HG03135 (cell line): ENCODE measurements around the gene DUSP23.

Experiments
- ATAC-seq: cut with Tn5 transposase; IDR thresholded peaks from one replicate; pipeline ENCODE4 v1.9.1; 2021; ENCODE audit warnings: mild to moderate bottlenecking, moderate library complexity; ENCODE audit not compliant: unreplicated experiment

DUSP23 gene

DNA sequence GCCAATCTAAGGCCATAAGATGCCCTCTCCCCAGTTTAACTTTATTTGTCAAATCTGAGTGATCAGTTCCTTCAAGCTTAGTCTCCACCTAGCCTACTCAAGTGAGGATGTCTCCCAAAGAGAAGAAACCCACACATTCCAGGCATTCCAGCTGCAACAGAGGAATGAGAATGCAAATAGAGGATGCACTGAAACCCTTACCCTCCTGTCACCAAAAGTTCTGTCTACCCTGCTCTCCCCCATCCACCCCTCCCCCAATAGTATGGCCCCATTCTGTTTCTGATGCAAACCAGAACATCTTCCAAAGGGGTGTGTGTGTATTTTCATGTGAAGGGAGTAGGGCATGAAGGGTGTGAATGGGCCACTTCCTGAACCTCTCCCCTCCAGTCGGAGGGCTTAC lies 3.0 kb downstream of the DUSP23 start:
- no peak for ATAC-seq

DNA sequence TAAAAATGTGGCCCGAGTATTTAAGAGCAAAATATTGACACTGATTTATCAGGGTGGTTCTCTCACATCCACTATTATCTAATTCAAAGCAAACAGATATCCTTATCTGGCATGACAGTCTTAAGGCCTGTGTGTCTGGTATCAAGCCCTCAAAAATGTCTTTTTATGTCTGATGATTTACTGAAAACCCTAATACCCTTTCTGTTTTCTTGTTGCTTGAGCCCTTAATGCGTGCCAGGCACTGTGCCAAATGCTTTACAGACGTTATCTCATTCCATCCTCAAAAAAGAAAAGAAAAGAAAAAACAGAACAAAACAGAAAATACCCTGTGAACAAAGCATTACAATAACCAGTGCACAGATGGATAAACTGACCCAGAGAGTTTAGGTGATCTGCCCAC lies 5.7 kb downstream of the DUSP23 start:
- no peak for ATAC-seq

DNA sequence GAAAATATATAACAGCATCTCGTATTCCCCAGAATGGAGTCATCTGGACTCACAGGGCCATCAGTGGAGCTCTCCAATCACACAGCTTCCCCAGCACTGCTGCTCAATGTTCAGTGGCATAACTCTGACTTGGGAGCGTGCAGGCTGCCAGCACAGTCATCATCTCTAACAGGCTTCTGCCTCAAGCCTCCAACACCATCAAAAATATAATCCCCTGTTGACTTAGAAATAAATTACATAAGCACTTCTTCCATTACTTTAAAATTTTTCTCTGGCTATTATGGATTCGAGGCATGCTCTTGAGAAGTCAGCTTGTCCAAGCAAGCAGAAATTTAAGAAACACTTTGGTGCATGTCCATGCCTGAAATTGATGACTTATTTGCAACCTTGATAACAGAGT lies 6.2 kb downstream of the DUSP23 start:
- no peak for ATAC-seq

DNA sequence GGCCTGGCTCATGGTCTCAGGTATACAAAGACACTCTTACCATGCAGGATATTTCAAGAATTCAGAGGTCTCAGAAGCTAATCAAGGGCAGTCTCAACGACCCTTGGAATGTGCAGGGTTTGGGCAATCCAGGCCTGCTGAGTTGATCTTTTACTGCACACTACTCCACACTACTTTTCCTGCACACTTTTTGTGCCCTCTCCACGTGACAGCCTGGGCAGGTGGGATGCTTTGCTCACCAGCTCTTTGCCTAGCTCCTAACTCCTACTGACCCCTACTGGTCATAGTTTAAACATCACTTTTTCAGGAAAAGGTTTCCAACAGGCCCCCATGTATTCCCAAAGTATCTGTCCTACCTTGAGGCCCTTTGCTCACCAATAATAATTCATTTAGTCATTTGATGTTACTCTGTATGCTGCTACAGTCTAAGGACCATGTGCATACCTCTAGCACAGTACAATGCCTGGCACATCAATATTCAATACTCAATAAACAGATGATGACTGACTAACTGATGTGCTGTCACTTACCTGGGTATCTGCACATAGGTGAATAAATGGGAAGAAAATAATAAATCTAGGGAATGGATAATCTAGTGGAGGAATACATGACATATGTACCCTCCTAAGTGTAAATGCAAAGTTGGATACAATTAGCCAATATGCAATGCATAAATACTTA lies 9.6 kb downstream of the DUSP23 start:
- no peak for ATAC-seq

DNA sequence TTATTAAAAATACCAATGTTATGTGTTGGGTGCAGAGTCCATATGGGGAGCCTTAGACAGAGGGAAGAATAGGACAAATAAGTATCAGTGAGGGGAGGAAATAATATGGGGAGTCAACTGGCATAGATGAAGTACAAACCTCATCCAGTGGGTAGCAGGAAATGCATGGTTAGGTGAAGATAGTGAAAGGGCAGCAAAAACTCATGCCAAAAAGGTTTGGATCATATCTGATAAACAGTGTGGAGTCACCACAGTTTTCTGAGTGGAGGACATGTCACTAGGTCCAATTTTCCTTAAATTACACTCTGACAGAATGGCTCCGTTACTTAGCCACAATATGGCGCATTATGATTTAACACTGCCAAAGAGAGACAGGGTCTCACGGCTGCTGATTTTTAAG lies 10.3 kb downstream of the DUSP23 start:
- no peak for ATAC-seq

DNA sequence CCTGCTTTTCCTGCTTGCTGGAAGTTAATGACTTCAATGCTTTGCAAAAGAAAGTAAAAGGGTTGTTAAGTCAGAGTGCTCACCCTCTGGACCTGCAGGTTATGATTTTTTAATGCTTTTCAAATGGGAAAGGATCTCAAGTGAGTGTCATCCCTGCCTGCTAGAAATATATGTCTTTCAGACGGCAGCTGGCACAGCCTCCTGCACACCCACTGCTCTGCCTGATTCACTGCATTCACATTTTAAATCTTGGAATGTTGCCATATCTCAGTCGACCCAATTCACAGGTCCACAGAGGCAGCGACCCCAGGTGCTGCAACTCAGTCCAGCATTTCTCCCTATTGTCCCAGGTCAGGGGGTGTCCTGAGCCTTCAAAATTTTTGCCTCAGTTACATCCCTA lies 10.7 kb downstream of the DUSP23 start:
- ATAC-seq, result no peak

DNA sequence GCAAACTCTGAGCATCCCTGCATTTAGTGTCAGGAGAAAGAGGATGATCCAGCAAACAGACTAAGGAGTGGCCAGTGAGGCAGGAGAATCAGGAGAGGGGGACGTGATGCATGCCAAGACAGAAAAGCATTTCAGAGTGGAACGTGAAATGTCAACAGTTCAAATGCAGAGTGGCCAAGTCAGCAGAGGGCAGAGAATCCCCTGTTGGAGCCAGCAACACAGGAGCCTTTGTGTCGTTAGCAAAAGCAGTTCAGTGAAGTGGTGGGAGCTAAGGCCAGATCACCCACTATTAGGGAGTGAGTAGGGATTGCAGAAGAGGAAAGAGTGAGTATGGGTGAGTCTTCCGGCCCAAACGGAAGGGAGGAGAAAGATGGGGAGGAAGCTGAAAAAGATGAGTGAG lies 14.8 kb downstream of the DUSP23 start:
- ATAC-seq, result no peak

DNA sequence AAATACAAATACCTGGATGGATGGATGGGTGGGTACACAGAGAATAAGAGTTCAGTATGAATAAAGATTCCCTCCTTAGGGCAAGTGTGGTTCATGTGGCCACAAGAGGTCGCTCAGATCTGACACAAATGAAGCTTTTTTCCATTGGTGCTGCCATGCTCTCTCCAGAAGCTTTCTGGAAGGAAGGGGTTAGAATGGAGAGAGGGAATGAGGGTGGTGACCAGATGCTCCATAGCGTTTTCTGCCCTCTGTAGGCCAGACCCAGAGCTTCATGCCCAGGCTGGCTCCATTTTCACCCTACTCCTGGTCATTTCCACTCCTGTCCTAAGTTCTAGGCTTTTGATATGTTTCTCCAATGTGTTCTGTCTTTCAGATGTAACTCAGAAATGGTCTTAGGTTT lies 18.1 kb downstream of the DUSP23 start:
- no peak for ATAC-seq

DNA sequence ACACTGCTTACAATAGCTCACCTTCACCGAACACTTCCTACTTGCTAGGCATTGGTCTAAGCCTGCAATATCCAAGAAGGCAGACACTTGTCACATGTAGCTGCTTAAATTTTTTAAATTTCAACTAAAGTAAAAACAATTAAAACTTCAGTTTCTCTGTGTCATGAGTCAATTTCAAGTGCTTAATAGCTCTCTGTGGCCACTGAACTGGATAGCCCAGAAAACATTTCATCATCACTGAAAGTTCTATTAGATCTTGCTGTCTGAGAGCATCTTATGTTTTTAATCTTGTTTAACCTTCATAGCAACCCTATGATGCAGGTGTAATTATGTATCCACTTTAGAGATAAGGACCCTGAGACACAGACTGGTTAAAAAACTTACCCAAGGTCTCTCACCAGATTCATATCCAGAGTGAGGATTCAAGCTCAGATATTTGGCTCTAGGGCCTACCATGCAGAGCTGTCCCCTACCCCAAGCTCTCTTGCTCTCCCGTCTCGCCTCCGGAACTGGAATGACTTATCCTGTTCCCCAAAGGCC lies 18.8 kb downstream of the DUSP23 start:
- ATAC-seq, result no peak

DNA sequence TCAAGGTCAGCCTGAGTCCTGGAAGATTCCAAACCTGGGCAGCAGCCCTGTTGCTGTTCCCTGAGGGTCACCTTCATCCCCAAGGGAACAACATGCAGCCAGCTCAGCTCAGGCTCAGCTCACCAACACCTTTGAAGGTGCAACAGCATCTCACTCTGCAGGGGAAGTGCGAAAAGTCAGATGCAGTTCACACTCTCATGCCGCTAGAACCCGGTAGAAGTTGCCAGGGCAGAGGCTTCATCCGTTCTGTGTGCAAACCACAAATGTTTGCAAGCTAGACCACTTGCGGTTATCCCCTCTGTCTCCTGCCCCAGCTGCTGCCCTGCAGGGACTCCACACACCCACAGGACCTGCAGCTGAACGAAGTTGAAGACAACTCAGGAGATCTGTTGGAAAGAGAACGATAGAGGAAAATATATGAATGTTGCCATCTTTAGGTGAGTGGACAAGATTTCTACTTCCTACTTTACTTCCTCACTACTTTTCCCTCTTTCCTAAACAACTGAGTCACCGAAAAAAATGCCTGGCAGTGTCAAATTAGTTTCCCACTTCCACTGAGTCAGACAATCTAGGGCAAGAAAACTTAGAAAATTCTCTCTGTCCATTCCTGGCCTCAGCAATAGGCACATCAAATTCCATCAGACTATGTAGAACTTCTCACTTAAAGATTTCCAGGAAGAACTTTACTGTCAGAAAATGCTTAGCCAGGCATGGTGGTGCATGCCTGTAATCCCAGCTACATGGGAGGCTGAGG lies 19.6 kb downstream of the DUSP23 start:
- ATAC-seq, result no peak

DNA sequence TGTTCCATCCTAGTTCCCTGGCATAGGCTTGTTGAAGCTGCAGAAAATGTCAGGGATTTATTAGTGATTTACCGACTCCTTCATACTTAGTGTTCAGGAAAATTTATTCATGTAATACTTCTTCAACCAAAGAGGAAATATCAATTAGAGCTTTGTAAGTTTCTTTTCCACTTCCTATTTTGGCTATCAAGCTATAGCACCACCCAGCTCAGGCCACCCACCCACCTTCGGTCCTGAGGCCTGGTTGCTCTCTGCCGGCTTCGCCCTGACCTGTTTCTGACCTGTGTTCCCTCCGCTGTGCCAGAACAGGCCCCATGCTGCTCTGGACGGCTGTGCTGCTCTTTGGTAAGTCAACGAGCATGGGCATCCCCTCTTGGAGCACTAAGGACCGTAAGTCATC lies 21.3 kb downstream of the DUSP23 start, which contains the start of gene FCRL6:
Gene FCRL6, plus strand, starts transcription at position 250 of the 400 bp plus-strand sequence. Its CDS starts 65 bp downstream, at position 315.
- no peak for ATAC-seq

DNA sequence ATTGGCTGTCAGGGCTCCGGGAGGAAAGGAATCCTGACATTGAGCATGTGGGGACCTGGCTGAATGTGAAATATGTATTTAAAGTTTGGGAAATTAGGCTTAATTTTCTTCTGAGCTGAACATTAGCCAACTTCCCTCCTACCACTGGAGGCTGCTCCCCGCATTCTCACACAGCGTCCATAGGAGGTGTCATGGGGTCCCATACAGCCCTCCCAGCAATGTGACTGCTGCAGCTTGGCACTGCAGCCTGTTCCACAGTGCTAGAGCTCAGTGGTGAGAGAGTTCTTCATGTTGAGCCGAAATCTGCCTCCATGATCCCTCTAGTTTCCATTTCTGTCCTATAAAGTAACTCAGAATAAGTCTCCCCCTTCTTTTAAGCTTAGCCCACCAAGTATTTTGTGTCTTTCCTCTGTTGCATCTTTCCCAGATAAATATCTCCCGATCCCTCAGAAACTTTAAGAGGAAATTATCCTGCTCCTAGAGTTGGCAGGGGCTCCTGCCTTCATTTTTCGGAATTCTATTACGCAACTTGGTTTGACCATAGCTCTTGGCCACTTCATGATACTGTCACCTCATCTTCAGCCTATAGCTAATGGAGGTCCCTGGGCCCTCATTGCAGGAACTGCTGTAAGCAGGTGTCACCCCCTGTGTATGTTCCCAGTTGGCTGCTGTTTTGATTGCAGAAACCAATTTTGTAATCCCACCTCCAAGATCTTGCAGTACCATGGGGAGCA lies 23.4 kb downstream of the DUSP23 start:
- no peak for ATAC-seq

DNA sequence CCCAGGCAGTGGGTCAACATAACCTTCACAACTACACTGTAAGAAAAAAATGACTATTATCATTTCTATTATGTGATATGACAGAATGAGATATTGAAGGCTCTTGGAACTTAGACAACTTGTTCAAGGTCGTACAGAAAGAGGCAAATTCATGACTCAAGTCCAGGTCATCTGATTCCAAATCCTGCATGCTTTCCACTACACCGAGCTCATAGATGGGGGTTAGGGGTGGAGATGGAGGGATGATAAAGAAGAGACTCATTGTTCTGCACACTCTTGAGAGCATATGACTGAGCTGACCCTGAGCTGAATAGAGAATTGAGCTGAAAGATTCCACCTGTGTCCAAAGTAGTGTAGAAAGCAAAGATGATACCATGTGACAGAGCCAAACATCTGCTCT lies 24.2 kb downstream of the DUSP23 start:
- ATAC-seq, result no peak

DNA sequence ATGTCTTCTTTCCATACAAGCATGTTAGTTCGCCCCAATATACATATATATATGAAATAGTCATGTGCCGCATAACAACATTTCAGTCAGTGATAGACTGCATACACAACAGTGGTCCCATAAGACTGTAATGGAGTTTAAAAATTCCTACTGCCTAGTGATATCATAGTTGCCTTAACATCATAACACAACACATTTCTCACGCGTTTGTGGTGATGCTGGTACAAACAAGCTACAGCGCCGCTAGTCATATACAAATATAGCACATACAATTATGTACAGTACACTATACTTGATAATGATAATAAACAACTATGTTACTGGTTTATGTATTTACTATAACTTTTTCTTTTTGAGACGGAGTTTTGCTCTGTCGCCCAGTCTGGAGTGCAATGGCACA lies 35.2 kb downstream of the DUSP23 start:
- ATAC-seq, result no peak

DNA sequence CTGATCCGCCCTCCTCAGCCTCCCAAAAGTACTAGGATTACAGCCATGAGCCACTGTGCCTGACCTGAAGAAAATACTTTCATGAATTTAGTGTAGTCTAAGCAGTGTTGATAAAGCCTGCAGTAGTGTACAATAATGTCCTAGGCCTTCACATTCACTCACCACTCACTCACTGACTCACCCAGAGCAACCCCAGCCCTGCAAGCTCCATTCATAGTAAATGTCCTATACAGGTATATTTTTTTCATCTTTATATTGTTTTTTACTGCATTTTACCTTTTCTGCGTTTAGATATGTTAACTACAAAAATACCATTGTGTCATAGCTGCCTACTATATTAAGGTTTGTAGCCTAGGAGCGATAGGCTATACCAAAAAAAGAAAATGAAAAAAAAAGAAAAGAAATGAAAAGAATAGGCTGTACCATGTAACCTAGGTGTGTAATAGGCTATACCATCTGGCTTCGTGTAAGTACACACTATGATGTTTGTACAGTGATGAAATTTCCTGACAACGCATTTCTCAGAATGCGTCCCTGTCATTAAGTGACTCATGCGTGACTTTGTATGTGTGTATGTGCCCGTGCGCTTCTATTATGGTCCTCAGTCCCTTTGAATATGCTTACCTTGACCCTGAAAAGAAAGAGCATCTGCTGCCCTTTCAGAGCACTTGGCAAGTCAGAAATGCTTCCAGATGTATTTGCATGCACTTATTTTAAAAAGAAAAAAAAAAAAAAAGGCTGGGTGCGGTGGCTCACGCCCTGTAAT lies 36.7 kb downstream of the DUSP23 start:
- no peak for ATAC-seq

DNA sequence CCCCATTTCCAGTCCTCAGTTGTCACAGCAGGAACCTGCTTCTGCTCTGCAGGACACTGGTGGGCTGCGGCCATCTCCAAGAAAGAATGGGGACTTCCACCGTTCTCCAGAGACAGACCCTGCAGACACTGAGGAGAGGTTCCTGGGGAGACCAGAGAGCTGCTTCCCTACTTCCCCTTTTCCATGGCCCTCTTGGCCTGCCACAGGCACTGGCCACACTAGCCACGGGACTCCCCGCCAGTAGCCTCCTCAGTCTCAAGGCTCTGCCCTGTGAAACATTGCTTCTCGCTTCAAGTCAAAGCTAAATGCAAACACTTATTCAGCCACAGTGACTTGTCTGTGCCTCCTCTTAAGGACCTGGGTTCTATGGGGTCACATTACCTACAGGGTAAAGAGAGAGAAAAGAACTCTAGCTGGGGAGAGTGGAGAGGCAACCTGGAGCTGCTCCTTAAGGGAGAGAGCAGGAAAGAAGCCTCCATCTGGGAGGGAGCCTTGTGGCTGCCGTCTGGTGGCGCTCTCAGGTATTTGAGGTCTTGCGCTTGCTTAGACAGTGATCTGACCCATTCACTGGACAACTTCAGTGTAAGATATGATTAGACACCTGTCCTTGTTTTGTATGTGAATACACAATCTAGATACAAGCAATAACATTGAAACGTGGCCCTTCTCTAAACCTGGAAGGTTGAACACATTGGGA lies 40.6 kb downstream of the DUSP23 start:
- no peak for ATAC-seq

DNA sequence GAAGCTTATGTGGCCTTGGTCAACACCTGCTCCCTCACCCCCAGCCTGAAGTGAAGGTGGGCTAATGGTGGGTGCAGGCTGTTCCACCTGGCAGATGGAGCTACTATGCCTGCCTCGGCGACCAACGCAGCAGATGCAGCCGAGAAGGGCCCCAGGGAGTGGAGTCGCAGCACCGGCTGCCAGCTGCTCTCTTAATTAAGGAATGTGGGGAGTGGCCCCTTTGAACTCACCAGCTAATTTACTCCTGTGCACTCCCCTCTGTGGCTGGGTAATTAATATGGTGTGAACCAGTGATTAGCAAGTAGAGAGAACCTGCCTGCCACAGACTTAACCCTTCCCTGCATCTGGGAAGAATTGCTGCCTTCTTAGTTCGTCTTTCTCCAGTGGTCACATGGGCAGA lies 42.6 kb downstream of the DUSP23 start:
- no peak for ATAC-seq

DNA sequence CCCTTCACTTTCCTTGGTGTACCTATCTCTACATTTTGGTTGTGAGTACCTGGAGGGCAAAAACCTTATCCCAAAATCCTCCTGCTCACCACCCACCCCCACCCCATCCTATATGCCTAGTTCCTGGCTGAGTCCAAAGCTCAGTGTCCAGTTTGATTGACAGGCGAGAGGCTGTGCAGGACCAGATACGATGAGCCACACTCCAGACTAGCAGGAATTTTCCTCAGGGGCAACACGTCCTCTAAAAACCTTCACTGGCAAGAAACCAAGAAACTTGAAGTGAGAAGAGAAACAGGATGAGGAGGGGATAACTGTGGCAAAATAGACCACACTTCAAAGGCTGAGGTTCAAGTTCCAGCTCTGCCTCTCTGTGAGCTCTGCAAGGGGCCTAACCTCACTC lies 44.8 kb downstream of the DUSP23 start:
- ATAC-seq, result no peak

DNA sequence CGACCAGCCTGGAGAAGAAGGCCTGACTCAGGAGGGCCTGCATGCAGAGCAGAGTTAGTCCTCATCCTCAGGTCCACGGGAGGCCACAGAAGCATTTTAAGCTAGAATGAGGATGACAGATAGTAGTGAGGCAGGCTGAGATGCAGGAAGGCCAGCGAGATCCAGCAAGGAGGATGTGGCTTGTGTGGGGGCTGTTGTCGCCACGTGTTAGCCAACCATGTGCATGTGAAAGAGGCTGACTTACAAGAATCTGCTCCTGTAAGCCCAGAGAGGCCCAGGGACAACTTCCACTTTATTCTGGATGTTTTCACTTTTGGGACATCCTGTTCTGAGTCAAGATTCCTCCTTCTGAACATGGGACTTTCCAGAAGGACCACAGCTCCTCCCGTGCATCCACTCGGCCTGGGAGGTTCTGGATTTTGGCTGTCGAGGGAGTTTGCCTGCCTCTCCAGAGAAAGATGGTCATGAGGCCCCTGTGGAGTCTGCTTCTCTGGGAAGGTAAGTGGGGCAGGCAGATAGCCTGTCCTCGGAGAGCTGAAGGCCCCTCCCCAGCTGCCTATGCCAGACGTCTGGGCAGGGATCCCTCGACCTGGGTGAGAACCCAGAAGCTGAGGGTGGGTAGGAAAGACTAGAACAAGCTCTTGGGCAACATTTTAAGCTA lies 45.8 kb downstream of the DUSP23 start, which contains the start of gene SLAMF8:
Gene SLAMF8, plus strand, starts transcription at position 433 of the 661 bp plus-strand sequence. Its CDS starts 26 bp downstream, at position 459.
- ATAC-seq, result no peak

DNA sequence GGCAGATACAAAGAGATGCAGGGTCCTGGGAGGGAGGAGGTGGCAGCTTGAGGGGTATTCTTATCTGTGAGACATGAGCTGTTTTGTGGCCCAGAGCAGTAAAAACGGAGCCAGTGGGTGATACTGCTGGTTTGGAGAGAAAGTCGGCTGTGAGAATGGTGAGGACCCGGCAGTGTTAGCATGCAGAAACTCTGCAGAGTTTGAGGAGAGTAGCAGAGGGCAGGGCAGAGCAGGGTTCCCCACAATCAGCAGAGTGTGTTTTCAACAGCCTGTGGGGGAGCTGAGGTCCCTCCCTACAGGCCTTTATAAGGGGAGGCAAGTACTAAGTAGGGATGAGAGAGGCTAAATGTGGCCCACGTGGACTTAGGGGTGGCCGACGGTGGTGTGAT lies 46.3 kb downstream of the DUSP23 start:
- ATAC-seq, result no peak
